T-helper 2 cell treated with Interferon-gamma antibody and Interleukin-4, amounts not matched to agents 5 μg/mL and 100 μg/mL, for 36 hours (primary cell): ENCODE data around the gene RAN.

Experiments used
- DNase-seq: peaks from one replicate; pipeline ENCODE4 v3.0.0; 2021; ENCODE audit warnings: low spot score
- H3K27ac Mint-ChIP-seq: one replicate; pipeline ENCODE4 v1.8.0; 2021; ENCODE audit warnings: mild to moderate bottlenecking, mixed read lengths
- H3K27me3 Mint-ChIP-seq: one replicate; pipeline ENCODE4 v1.8.0; 2021; ENCODE audit warnings: low read depth, mixed read lengths
- H3K36me3 Mint-ChIP-seq: one replicate; pipeline ENCODE4 v1.8.0; 2021; ENCODE audit warnings: low read depth, mixed read lengths
- H3K4me1 Mint-ChIP-seq: one replicate; pipeline ENCODE4 v1.8.0; 2021; ENCODE audit warnings: low read depth, mixed read lengths
- H3K4me3 Mint-ChIP-seq: one replicate; pipeline ENCODE4 v1.8.0; 2022; ENCODE audit warnings: mild to moderate bottlenecking, moderate library complexity, mixed read lengths
- H3K9me3 Mint-ChIP-seq: one replicate; pipeline ENCODE4 v1.8.0; 2021; ENCODE audit warnings: mixed read lengths

Gene RAN

DNA sequence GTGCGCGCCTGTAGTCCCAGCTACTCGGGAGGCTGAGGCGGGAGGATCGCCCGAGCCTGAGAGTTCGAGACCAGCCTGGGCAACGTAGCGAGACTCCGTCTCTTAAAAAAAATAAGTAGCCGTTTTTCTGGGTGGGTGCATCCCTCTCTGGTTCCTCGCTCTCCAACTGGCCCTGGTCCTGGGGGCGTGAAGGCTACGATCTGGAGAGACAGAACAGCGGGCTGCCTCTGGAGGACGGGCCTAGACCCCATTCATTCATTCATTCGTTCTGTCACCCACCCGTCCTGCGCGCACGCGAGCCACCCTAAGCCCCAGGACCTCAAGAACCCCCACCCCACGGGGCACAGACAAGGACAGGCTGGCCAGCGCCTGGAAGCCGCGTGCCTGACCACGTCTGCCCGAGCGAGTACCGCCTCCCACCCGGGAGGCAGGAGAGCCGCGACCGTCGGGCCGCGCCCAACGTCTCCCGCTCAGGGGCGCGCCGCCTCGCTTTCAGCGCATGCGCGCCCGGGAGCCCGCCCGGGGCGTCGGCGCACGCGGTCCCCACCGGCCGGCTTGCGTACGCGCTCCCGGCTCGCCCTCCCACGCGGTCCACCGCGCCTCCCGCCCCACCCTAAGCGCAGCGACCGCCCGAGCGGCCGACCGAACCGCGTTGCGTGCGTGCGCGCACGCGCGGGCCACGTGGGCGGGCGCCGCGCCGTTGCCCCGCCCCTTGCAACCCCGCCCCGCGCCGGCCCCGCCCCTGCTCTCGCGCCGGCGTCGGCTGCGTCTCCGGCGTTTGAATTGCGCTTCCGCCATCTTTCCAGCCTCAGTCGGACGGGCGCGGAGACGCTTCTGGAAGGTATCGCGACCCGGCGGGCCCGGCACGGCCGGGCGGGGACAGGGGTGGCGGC is at the start of gene RAN:
TSS of gene RAN (plus strand) at position 781 of the 893 bp plus-strand sequence. CDS start 528 bp downstream, outside the sequence.
- Mint-ChIP-seq H3K27me3 (no peaks in the 10 kb centered on the region), H3K27ac (peak within 1 kb of the TSS; percentile 98), H3K36me3 (peaks cover 40% of the 10 kb centered on the region), H3K9me3 (no peaks in the 10 kb centered on the region), H3K4me3 (peak within 1 kb of the TSS; percentile 91), H3K4me1 (peaks cover 40% of the 10 kb centered on the region)
- peak; percentile 91 for DNase-seq

- no peak overlapping the region for H3K27ac Mint-ChIP-seq
- no peaks in the 10 kb centered on the region for H3K27me3 Mint-ChIP-seq
- H3K4me1 Mint-ChIP-seq: peaks cover 8% of the 10 kb centered on the region
- no peak for DNase-seq
- no peaks in the 10 kb centered on the region for H3K9me3 Mint-ChIP-seq
- peaks cover 20% of the 10 kb centered on the region for H3K36me3 Mint-ChIP-seq
- H3K4me3 Mint-ChIP-seq: no peak overlapping the region
Measured at GRCh38 chr12:130825771-130826150, 46.1 kb upstream of the RAN start.

DNA sequence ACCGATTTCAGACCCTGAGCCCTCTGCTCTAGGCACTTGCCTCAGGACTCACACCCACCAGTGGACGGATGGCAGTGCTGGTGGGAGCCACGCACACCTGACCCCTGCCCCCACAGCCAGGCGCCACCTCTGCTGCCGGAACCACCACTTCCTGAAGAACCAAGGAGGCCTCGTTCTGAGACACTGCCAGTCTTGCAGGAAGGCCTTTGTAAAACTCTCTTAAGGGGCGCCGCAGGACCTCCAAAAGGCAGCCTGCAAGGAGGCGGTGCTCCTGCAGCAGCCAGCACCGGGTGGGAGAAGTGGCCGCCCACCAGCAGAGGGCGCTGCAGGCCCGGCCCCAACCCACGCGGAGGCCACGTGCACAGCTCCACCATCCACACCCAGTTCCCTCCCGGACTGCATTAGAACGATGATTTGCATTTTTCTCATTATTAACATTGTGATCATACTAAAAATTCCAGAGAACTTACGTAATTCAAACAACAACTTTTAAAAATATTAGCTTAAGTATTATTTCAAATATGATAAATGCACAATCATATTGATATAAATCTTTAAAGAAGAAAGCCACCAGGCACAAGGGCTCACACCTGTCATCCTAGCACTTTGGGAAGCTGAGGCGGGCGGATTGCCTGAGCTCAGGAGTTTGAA is 45.6 kb upstream of the RAN start:
- Mint-ChIP-seq H3K36me3 (peaks cover 16% of the 10 kb centered on the region), H3K27me3 (no peaks in the 10 kb centered on the region), H3K27ac (no peak overlapping the region), H3K4me1 (peaks cover 8% of the 10 kb centered on the region), H3K4me3 (no peak overlapping the region), H3K9me3 (no peaks in the 10 kb centered on the region)
- DNase-seq: peak; percentile 54

DNA sequence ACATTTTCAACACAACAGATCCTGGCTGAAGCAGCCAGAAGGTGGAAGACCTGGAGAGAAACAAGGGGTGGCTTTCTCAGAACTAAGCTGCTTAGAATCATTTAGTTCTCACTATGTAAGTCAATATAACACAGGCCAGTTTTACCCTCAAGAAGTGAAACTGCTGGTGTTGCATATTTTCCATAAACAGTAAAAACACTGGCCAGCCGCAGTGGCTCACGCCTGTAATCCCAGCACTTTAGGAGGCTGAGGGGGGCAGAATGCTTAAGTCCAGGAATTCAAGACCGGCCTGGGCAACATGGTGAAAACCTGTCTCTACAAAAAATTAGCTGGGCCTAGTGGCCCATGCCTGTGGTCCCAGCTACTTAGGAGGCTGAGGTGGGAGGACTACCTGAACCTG is 44.4 kb upstream of the RAN start:
- Mint-ChIP-seq H3K4me3 (no peak overlapping the region), H3K27ac (no peak overlapping the region), H3K4me1 (peaks cover 6% of the 10 kb centered on the region), H3K36me3 (peaks cover 15% of the 10 kb centered on the region), H3K9me3 (no peaks in the 10 kb centered on the region), H3K27me3 (no peaks in the 10 kb centered on the region)
- DNase-seq: no peak

DNA sequence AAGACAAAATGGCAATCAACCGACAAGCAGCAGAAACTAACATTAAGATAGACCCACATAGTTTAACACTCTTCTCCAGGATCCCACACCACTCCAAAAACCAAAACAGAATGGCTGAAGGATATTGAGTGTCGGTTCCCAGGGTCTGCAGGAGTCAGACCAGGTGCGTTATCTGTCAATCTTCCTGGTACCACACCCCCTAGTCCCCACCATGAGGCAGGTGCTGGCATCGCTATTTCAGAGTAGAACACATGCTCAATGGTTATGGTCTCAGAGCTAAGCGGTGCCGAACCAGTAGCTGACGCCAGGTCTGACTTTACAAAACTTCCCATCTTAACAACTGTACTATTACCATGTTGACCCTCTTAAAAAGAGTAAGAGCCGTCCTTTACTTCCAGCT is 43.0 kb upstream of the RAN start:
- H3K27me3 Mint-ChIP-seq: no peaks in the 10 kb centered on the region
- DNase-seq: no peak
- peaks cover 6% of the 10 kb centered on the region for H3K4me1 Mint-ChIP-seq
- no peak overlapping the region for H3K4me3 Mint-ChIP-seq
- no peak overlapping the region for H3K27ac Mint-ChIP-seq
- H3K36me3 Mint-ChIP-seq: peaks cover 10% of the 10 kb centered on the region
- no peaks in the 10 kb centered on the region for H3K9me3 Mint-ChIP-seq

DNA sequence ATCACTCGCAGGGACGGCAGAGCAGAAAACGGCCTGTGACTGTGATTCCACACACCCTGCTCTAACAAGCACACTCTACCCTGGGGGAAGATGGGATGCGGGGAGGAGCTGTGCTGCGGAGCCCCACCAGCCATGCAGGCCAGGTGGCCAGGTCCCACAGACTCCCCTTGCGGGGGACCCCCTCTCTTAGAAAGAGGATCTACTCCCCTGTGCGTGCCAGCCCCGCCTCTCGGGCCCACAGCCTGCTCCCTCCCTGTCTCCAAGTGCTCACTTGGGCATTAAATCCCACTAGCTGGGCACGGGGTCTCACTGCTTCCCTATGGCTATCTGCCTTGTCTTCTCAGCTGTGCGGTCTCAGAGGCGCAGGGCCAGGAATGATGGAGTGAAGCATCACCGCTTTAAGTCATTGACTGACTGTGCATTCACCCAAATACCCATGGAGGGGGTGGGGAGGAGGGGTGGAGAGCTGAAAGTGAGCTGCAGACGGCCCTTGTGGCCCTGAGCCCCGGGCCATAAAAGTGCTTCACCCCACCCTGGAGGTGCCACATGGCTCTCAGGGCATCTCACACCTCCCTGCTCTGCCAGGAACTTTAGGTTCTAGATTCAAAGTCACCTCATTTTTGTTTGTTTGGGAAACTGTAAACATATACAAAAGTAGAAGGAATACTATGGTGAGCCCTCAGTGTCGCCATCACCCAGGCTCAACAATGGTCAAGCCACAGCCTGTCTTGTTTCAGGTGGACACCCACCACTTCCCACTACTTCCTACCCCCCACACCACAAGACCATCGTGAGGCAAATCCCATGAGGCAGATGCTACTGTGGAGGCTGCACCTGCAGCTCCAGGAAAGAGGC is 42.2 kb upstream of the RAN start:
- H3K36me3 Mint-ChIP-seq: peaks cover 10% of the 10 kb centered on the region
- H3K27ac Mint-ChIP-seq: no peak overlapping the region
- no peak for DNase-seq
- no peak overlapping the region for H3K4me3 Mint-ChIP-seq
- H3K9me3 Mint-ChIP-seq: no peaks in the 10 kb centered on the region
- no peaks in the 10 kb centered on the region for H3K27me3 Mint-ChIP-seq
- H3K4me1 Mint-ChIP-seq: peaks cover 6% of the 10 kb centered on the region

GRCh38 chr12:130830246-130830551 is 41.7 kb upstream of the RAN start:
- Mint-ChIP-seq H3K27me3 (no peaks in the 10 kb centered on the region), H3K4me1 (peaks cover 6% of the 10 kb centered on the region), H3K36me3 (peaks cover 8% of the 10 kb centered on the region), H3K4me3 (no peak overlapping the region), H3K27ac (no peak overlapping the region), H3K9me3 (no peaks in the 10 kb centered on the region)
- DNase-seq: no peak

- no peak for DNase-seq
- no peaks in the 10 kb centered on the region for H3K9me3 Mint-ChIP-seq
- H3K27me3 Mint-ChIP-seq: no peaks in the 10 kb centered on the region
- no peak overlapping the region for H3K4me3 Mint-ChIP-seq
- H3K4me1 Mint-ChIP-seq: peaks cover 12% of the 10 kb centered on the region
- H3K36me3 Mint-ChIP-seq: peaks cover 3% of the 10 kb centered on the region
- no peak overlapping the region for H3K27ac Mint-ChIP-seq
Measured at GRCh38 chr12:130831246-130831645, 40.6 kb upstream of the RAN start.

DNA sequence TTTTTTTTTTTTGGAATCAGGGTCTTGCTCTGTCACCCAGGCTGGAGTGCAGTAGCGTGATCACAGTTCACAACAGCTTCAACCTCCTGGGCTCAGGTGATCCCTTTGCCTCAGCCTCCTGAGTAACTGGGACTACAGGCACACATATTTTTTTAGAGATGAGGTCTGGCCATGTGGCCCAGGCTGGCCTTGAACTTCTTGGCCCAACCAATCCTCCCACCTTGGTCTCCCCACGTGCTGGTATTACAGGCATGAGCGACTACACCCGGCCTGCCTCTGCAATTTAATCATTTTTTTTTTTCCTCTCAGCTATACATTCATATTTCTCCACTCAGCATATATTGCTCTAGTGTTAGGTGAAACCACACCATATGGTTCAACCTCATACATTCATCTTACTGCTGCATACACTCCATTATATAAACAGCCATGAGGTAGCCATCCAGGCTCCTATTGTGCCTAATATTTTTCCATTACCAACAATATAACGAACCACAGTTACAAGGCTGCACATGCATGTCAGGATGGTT is 39.9 kb upstream of the RAN start:
- no peak overlapping the region for H3K4me3 Mint-ChIP-seq
- DNase-seq: no peak
- H3K36me3 Mint-ChIP-seq: peaks cover 3% of the 10 kb centered on the region
- H3K9me3 Mint-ChIP-seq: no peaks in the 10 kb centered on the region
- no peak overlapping the region for H3K27ac Mint-ChIP-seq
- H3K27me3 Mint-ChIP-seq: no peaks in the 10 kb centered on the region
- H3K4me1 Mint-ChIP-seq: peaks cover 16% of the 10 kb centered on the region

GRCh38 chr12:130832561-130833209 is 39.2 kb upstream of the RAN start:
- no peak for DNase-seq
- Mint-ChIP-seq H3K27ac (no peak overlapping the region), H3K4me3 (no peak overlapping the region), H3K9me3 (no peaks in the 10 kb centered on the region), H3K27me3 (no peaks in the 10 kb centered on the region), H3K4me1 (peaks cover 11% of the 10 kb centered on the region), H3K36me3 (no peaks in the 10 kb centered on the region)

GRCh38 chr12:130835011-130835410 is 36.9 kb upstream of the RAN start:
- no peaks in the 10 kb centered on the region for H3K27me3 Mint-ChIP-seq

DNA sequence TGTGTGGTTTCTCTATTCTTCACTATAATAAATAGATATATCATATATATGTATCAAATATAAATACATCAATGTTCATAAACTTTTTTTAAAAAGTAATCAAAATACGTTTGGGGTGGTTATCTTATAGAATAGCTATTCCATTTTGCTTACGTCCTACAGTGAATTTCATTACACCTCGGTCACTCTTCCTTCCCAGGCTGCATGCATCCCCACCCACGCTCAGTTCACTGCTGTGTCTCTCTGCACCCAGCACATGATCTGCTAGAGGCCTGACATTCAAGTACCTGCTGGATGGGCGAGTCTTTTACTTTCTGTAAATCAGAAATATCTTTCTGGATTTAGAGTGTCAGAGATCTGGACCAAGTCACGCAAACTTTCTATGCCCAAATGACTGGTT is 36.4 kb upstream of the RAN start:
- DNase-seq: no peak
- Mint-ChIP-seq H3K4me1 (peaks cover 22% of the 10 kb centered on the region), H3K27ac (no peak overlapping the region), H3K27me3 (no peaks in the 10 kb centered on the region), H3K4me3 (no peak overlapping the region), H3K36me3 (no peaks in the 10 kb centered on the region), H3K9me3 (no peaks in the 10 kb centered on the region)

More at GRCh38 chr12:130835011-130835410, 36.9 kb upstream of the RAN start:
- no peak overlapping the region for H3K4me3 Mint-ChIP-seq
- peaks cover 22% of the 10 kb centered on the region for H3K4me1 Mint-ChIP-seq
- H3K27ac Mint-ChIP-seq: no peak overlapping the region
- H3K9me3 Mint-ChIP-seq: no peaks in the 10 kb centered on the region
- no peaks in the 10 kb centered on the region for H3K36me3 Mint-ChIP-seq
- DNase-seq: no peak

DNA sequence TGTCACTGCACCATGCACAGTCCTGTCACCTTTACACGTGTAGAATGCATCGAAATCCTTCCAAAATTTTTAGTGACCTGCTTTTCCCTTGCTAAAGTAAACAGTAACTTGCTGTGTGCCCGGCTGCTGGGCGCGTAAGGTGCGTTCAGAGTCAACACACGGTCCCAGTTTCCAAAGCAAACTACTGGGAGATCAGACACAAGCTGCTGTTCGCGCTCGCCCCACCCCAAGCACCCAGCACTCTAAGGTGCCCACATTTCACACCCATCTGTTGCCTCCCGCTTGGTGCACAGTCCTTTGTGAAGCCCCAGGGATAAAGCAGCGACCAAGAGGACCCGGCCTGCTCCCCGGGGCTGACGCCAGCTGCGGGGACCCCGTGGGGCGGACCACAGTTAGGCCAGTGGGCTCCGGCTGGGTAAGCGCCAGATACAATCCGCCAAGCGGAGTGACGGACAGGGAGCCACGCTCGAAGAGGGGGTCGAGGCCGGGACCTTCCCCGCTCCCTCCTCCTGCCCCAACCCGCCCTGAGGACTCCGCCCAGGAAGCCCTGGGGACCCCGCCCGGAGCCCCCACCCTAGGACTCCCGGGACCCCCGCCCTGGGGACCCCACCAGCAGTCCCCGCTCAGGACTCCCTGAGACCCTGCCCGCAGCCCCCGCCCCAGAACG is 33.4 kb upstream of the RAN start:
- Mint-ChIP-seq H3K36me3 (no peaks in the 10 kb centered on the region), H3K9me3 (no peaks in the 10 kb centered on the region), H3K4me3 (peak overlapping the region; percentile 90), H3K27ac (peak overlapping the region; percentile 41), H3K27me3 (no peaks in the 10 kb centered on the region), H3K4me1 (peaks cover 22% of the 10 kb centered on the region)
- DNase-seq: peak; percentile 16
